ENCODE results near the gene LDLRAP1.

- no peak for TF ChIP-seq CTCF (IDR thresholded peaks at IDR 0.05)
- no peak for TF ChIP-seq POLR2A (IDR thresholded peaks at IDR 0.05)
Observed at GRCh38 chr1:25544819-25545218, 1.4 kb downstream of the LDLRAP1 start.
